Epithelial cell of esophagus (primary cell): ENCODE measurements around the gene ACBD3.

ENCODE experiments used
- DNase-seq: peaks from one replicate; pipeline ENCODE4 v3.0.0; 2010; ENCODE audit warnings: low read depth
- H3K4me3 ChIP-seq: 2 replicates; pipeline ENCODE4 v1.5.1; 2011; ENCODE audit warnings: mild to moderate bottlenecking, low read length, control low read depth
- CTCF ChIP-seq: IDR thresholded peaks from 2 replicates; pipeline ENCODE4 v1.5.1; 2011; ENCODE audit warnings: low read depth, mild to moderate bottlenecking, low read length, control low read depth, inconsistent platforms; ENCODE audit not compliant: insufficient read depth; ENCODE audit errors: missing control alignments

Gene ACBD3

GRCh38 chr1:226220473-226221189 lies 34.1 kb upstream of the ACBD3 start:
- H3K4me3 ChIP-seq: no peak overlapping the region
- no peak for TF ChIP-seq CTCF

GRCh38 chr1:226217273-226217672 lies 30.7 kb upstream of the ACBD3 start:
- no peak for TF ChIP-seq CTCF
- no peak for DNase-seq
- no peak overlapping the region for H3K4me3 ChIP-seq

More at GRCh38 chr1:226220473-226221189, 34.1 kb upstream of the ACBD3 start:
- DNase-seq: no peak

GRCh38 chr1:226216056-226216455 lies 29.5 kb upstream of the ACBD3 start:
- no peak overlapping the region for H3K4me3 ChIP-seq
- DNase-seq: no peak
- TF ChIP-seq CTCF: no peak

- H3K4me3 ChIP-seq: no peak overlapping the region
- no peak for DNase-seq
- TF ChIP-seq CTCF: no peak
These were observed 28.7 kb upstream of the ACBD3 start for GRCh38 chr1:226215239-226215638.

GRCh38 chr1:226212545-226212944 lies 26.0 kb upstream of the ACBD3 start:
- no peak overlapping the region for H3K4me3 ChIP-seq
- no peak for DNase-seq
- TF ChIP-seq CTCF: no peak

- DNase-seq: peak; percentile 28
- no peak for TF ChIP-seq CTCF
- H3K4me3 ChIP-seq: no peak overlapping the region
These were observed 24.8 kb upstream of the ACBD3 start for GRCh38 chr1:226211181-226211821.
